ENCODE results near the gene MBNL3. TPM values are rescaled to one million over a fixed set of nuclear protein-coding genes. Genes with fewer than 3 reads are reported as not detected.

Gene MBNL3
- total RNA-seq, 1 experiment from 2014 or later, result 2.6 TPM

DNA sequence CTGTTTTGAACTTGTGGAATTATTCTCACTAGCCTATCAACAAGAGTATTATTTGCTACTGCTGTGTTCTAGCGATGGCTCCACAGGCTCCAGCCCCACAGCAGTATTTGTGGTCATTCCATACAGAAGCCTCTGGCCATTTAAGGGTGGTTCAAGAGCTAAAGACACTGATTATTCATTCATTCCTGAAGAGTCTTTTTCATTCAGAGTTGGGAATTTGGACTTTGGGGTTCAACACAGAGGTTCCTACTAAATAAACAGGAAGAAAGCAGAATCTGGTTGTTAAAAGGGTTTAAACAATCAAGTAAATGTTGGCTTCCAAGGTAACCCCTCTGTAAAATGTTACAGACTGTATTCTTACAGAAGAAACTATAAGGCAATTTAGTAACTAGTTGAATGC lies 4.3 kb upstream of the MBNL3 start:
- H3K4me2 ChIP-seq (ENCODE audit: insufficient read depth, insufficient read length, low read length), result no peak overlapping the region
- no peaks in the 10 kb centered on the region for H3K36me3 Mint-ChIP-seq (ENCODE audit: insufficient read depth in 1 of 3, low read depth in 3 of 3)
- peaks cover 3% of the 10 kb centered on the region; the same call in 1 of the 2 replicates for H3K27me3 ChIP-seq (ENCODE audit: insufficient read depth, low read length)
- H3K27ac ChIP-seq (ENCODE audit: insufficient read length, low read depth, low read length), result no peak overlapping the region
- no peak for TF ChIP-seq CTCF (conservative IDR thresholded peaks at IDR 0.05)
- no peaks in the 10 kb centered on the region for H3K4me1 ChIP-seq (ENCODE audit: insufficient read depth, low read length)
- no peaks in the 10 kb centered on the region for H3K9me3 Mint-ChIP-seq
- H2BK5ac ChIP-seq (ENCODE audit: insufficient read length, low read length), result no peak overlapping the region
- no peaks in the 10 kb centered on the region for H3K79me1 ChIP-seq (ENCODE audit: insufficient read depth, low read depth, low read length, poor library complexity, severe bottlenecking)
- no peak overlapping the region for H3K18ac ChIP-seq (ENCODE audit: insufficient read length, low read depth, low read length)
- H3K4me1 Mint-ChIP-seq, result peaks cover 21 to 28% of the 10 kb centered on the region in 2 experiments
- no peak overlapping the region for H3K9ac ChIP-seq (ENCODE audit: extremely low read depth, insufficient read length, low read length)
- no peak overlapping the region for H3K4ac ChIP-seq (ENCODE audit: low read depth, low read length)
- no peak overlapping the region for H3K56ac ChIP-seq (ENCODE audit: insufficient read length, low read depth, low read length)
- no peak overlapping the region for H3K14ac ChIP-seq (ENCODE audit: insufficient read depth, low read length)
- peaks cover 43% of the 10 kb centered on the region for H3K27me3 Mint-ChIP-seq (ENCODE audit: low read depth)
- H2BK120ac ChIP-seq (ENCODE audit: low read depth, low read length, poor library complexity, severe bottlenecking), result no peak overlapping the region
- no peak overlapping the region for H2AFZ ChIP-seq (ENCODE audit: low read length)
- no peak overlapping the region for H2BK12ac ChIP-seq (ENCODE audit: insufficient read length, low read depth, low read length)
- WGBS (ENCODE audit: extremely low coverage, insufficient read length, low lambda C conversion rate), result no CpG with 5 or more reads among the region's 1 CpG
- no peaks in the 10 kb centered on the region for H3K9me3 ChIP-seq (ENCODE audit: control insufficient read depth, low read depth, low read length)
- H2BK20ac ChIP-seq (ENCODE audit: low read depth, low read length, poor library complexity, severe bottlenecking), result no peak overlapping the region
- no peak for DNase-seq
- no peaks in the 10 kb centered on the region for H3K79me2 ChIP-seq (ENCODE audit: insufficient read depth, low read length)
- H3K23me2 ChIP-seq (ENCODE audit: insufficient read length, low read depth, low read length, poor library complexity, severe bottlenecking), result peaks cover 19% of the 10 kb centered on the region
- no peak overlapping the region for H2AK5ac ChIP-seq (ENCODE audit: insufficient read length, low read length)
- H3K27ac Mint-ChIP-seq, result no peak overlapping the region
- H3K23ac ChIP-seq (ENCODE audit: insufficient read length, low read depth, low read length), result no peak overlapping the region
- no peak overlapping the region for H4K5ac ChIP-seq (ENCODE audit: insufficient read length, low read depth, low read length)
- H2BK15ac ChIP-seq (ENCODE audit: low read depth, low read length), result no peak overlapping the region
- no peak overlapping the region for H4K91ac ChIP-seq (ENCODE audit: insufficient read length, low read depth, low read length)
- no peak overlapping the region for H3K4me3 Mint-ChIP-seq
- no peak overlapping the region for H3T11ph ChIP-seq (ENCODE audit: low read length)
- no peak overlapping the region for H4K8ac ChIP-seq (replicated peaks; ENCODE audit: insufficient read length, low read depth, low read length)
- no peaks in the 10 kb centered on the region for H4K20me1 ChIP-seq (ENCODE audit: control insufficient read depth, insufficient read depth, insufficient read length)
